T-helper 2 cell treated with Interferon-gamma antibody and Interleukin-4, amounts not matched to agents 100 ng/mL and 5 ng/mL, for 36 hours (primary cell): ENCODE results near the gene GPR142. TPM values are rescaled to one million over a fixed set of nuclear protein-coding genes. Genes with fewer than 3 reads are reported as not detected.
"Not testable (repeated sequence)": the region's sequence is repeated elsewhere in the genome, so short reads cannot be mapped to it uniquely, and the experiment has no call there.

Experiments
- intact Hi-C: fragments of 100-400 bp; cut with micrococcal nuclease; formaldehyde crosslinking; loops from one replicate; pipeline ENCODE4 v1.15.1; 2023
- total RNA-seq: library from RNA; stranded (reverse); gene quantifications from 2 replicates; pipeline ENCODE4 v1.2.3, GENCODE V29; 2022

Gene GPR142
- total RNA-seq, 1 donor from 2014 or later: not detected

- intact Hi-C loops: no loop called here
Measured at GRCh38 chr17:74390680-74391653, 23.7 kb downstream of the GPR142 start.

- intact Hi-C loops: no loop called here
Measured at GRCh38 chr17:74391771-74392170, 24.5 kb downstream of the GPR142 start.

- intact Hi-C loops: no loop called here
Measured at GRCh38 chr17:74392848-74393247, 25.5 kb downstream of the GPR142 start.

- intact Hi-C loops: no loop called here
Measured at GRCh38 chr17:74393346-74393942, 26.1 kb downstream of the GPR142 start.

GRCh38 chr17:74394275-74394950, 27.1 kb downstream of the GPR142 start:
- intact Hi-C loops: no loop called here

- intact Hi-C loops: no loop called here
Measured at GRCh38 chr17:74394977-74395376, 27.7 kb downstream of the GPR142 start.

- intact Hi-C loops: no loop called here
Measured at GRCh38 chr17:74396567-74396966, 29.3 kb downstream of the GPR142 start.

- intact Hi-C loops: no loop called here
Measured at GRCh38 chr17:74402048-74402447, 34.7 kb downstream of the GPR142 start.

GRCh38 chr17:74403512-74404137, 36.3 kb downstream of the GPR142 start:
- intact Hi-C loops: no loop called here

- intact Hi-C loops: no loop called here
Measured at GRCh38 chr17:74404218-74404617, 36.9 kb downstream of the GPR142 start.

GRCh38 chr17:74404789-74405188, 37.5 kb downstream of the GPR142 start:
- intact Hi-C loops: no loop called here

GRCh38 chr17:74405311-74405710, 38.0 kb downstream of the GPR142 start:
- intact Hi-C loops: not testable (repeated sequence)

- intact Hi-C loops: no loop called here
Measured at GRCh38 chr17:74407384-74407783, 40.1 kb downstream of the GPR142 start.

GRCh38 chr17:74408262-74408661, 41.0 kb downstream of the GPR142 start:
- intact Hi-C loops: no loop called here

GRCh38 chr17:74408815-74409214, 41.5 kb downstream of the GPR142 start:
- intact Hi-C loops: no loop called here

GRCh38 chr17:74410001-74410443, 42.7 kb downstream of the GPR142 start:
- intact Hi-C loops: no loop called here

- intact Hi-C loops: no loop called here
Measured at GRCh38 chr17:74412581-74412980, 45.3 kb downstream of the GPR142 start.

- intact Hi-C loops: no loop called here
Measured at GRCh38 chr17:74413491-74413890, 46.2 kb downstream of the GPR142 start.

GRCh38 chr17:74414510-74414909, 47.2 kb downstream of the GPR142 start:
- intact Hi-C loops: no loop called here

- intact Hi-C loops: no loop called here
Measured at GRCh38 chr17:74415608-74416396, 48.5 kb downstream of the GPR142 start.
